Right lobe of liver (tissue), 4 donors: Measurements from ENCODE around the gene NMD3.

ENCODE experiments used
- POLR2A ChIP-seq: fragments of 450-650 bp; IDR thresholded peaks from one replicate; pipeline ENCODE4 v1.6.1; 2017; ENCODE audit warnings: antibody characterized with exemption, mild to moderate bottlenecking
- TF ChIP-seq, protein P1 (sequence below), 4 donors: fragments of 200-600 bp in 3 of 4; fragments of 450-650 bp in 1 of 4; IDR thresholded peaks; one replicate each; pipeline versions ENCODE4 v1.5.1 to v1.8.0; 2016 to 2022; ENCODE audit warnings: antibody characterized with exemption in 4 of 4, mild to moderate bottlenecking in 2 of 4
- donor health status: DM: no; HTN: no; CAD: no.
- donor health status: DM: no; HTN: no; CAD: no.
- donor health status: DM: no; HTN: yes; CAD: no.

- TF ChIP-seq, protein P1, sequence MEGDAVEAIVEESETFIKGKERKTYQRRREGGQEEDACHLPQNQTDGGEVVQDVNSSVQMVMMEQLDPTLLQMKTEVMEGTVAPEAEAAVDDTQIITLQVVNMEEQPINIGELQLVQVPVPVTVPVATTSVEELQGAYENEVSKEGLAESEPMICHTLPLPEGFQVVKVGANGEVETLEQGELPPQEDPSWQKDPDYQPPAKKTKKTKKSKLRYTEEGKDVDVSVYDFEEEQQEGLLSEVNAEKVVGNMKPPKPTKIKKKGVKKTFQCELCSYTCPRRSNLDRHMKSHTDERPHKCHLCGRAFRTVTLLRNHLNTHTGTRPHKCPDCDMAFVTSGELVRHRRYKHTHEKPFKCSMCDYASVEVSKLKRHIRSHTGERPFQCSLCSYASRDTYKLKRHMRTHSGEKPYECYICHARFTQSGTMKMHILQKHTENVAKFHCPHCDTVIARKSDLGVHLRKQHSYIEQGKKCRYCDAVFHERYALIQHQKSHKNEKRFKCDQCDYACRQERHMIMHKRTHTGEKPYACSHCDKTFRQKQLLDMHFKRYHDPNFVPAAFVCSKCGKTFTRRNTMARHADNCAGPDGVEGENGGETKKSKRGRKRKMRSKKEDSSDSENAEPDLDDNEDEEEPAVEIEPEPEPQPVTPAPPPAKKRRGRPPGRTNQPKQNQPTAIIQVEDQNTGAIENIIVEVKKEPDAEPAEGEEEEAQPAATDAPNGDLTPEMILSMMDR (IDR thresholded peaks at IDR 0.05), result no peak
- TF ChIP-seq POLR2A, result peak; percentile 37
Observed at GRCh38 chr3:161217496-161217895, 3.6 kb upstream of the NMD3 start.
